Neural crest cell (in vitro differentiated cells): Measurements from ENCODE around the gene FANCC. TPM values are rescaled to one million over a fixed set of nuclear protein-coding genes. Genes with fewer than 3 reads are reported as not detected.
A peak's percentile ranks its signal among the peaks of the same experiment; 100 is the strongest.

Experiments
- DNase-seq: peaks from one replicate; pipeline ENCODE4 v3.0.0; 2021; ENCODE audit warnings: low read depth, mixed read lengths, low spot score
- H3K27ac Mint-ChIP-seq: one replicate; pipeline ENCODE4 v1.8.0; 2021; ENCODE audit warnings: mild to moderate bottlenecking, mixed read lengths; ENCODE audit not compliant: unreplicated experiment
- H3K27me3 Mint-ChIP-seq: 2 replicates; pipeline ENCODE4 v1.8.0; 2021; ENCODE audit warnings: low read depth, mild to moderate bottlenecking, mixed read lengths
- H3K36me3 Mint-ChIP-seq: 2 replicates; pipeline ENCODE4 v1.8.0; 2021; ENCODE audit warnings: low read depth, mild to moderate bottlenecking, mixed read lengths
- H3K4me1 Mint-ChIP-seq: 2 replicates; pipeline ENCODE4 v1.8.0; 2021; ENCODE audit warnings: mixed read lengths
- H3K4me3 Mint-ChIP-seq: one replicate; pipeline ENCODE4 v1.8.0; 2021; ENCODE audit warnings: mild to moderate bottlenecking, mixed read lengths
- H3K9me3 Mint-ChIP-seq: 2 replicates; pipeline ENCODE4 v1.8.0; 2021; ENCODE audit warnings: mixed read lengths
- total RNA-seq: library from RNA; stranded (reverse); gene quantifications from 2 replicates; pipeline ENCODE4 v1.2.1, GENCODE V29; 2021
- TF ChIP-seq, protein P1 (sequence below): fragments of 200-600 bp; sonication (generic); conservative IDR thresholded peaks from 2 replicates; pipeline ENCODE4 v1.5.0; 2021; ENCODE audit warnings: antibody characterized with exemption, mild to moderate bottlenecking

Gene FANCC
- total RNA-seq, 1 donor from 2014 or later, result 24.6 TPM

DNA sequence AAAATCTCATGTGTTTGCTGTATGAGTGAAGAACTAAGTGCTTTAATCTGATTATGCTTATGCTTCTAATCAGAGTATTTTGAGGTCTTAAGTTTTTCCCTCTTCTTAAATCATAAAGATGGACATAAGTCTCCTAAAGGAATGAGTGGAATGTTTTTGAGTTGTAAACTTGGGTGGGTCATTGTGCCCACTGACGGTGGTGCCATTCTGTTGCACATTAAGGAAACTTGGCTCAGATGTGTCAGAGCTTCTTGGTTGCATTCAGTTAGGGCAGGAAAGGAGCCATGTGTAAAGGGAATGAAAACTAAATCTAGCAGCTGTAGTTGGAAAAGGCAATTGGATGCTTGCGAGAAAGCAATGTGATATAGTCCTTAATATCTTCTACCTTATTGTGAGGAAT is 256.6 kb downstream of the FANCC start:
- Mint-ChIP-seq H3K4me3 (no peak overlapping the region), H3K36me3 (peaks cover 3% of the 10 kb centered on the region), H3K4me1 (peaks cover 40% of the 10 kb centered on the region), H3K27me3 (peaks cover 6% of the 10 kb centered on the region), H3K9me3 (no peaks in the 10 kb centered on the region), H3K27ac (no peak overlapping the region)
- DNase-seq, result no peak
- TF ChIP-seq, protein P1, sequence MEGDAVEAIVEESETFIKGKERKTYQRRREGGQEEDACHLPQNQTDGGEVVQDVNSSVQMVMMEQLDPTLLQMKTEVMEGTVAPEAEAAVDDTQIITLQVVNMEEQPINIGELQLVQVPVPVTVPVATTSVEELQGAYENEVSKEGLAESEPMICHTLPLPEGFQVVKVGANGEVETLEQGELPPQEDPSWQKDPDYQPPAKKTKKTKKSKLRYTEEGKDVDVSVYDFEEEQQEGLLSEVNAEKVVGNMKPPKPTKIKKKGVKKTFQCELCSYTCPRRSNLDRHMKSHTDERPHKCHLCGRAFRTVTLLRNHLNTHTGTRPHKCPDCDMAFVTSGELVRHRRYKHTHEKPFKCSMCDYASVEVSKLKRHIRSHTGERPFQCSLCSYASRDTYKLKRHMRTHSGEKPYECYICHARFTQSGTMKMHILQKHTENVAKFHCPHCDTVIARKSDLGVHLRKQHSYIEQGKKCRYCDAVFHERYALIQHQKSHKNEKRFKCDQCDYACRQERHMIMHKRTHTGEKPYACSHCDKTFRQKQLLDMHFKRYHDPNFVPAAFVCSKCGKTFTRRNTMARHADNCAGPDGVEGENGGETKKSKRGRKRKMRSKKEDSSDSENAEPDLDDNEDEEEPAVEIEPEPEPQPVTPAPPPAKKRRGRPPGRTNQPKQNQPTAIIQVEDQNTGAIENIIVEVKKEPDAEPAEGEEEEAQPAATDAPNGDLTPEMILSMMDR, result no peak

GRCh38 chr9:95060234-95060633 is 257.3 kb downstream of the FANCC start:
- no peaks in the 10 kb centered on the region for H3K9me3 Mint-ChIP-seq
- TF ChIP-seq, protein P1, result no peak
- peaks cover 7% of the 10 kb centered on the region for H3K27me3 Mint-ChIP-seq
- peaks cover 3% of the 10 kb centered on the region for H3K36me3 Mint-ChIP-seq
- no peak overlapping the region for H3K4me3 Mint-ChIP-seq
- peaks cover 47% of the 10 kb centered on the region for H3K4me1 Mint-ChIP-seq
- no peak overlapping the region for H3K27ac Mint-ChIP-seq
- DNase-seq, result no peak

GRCh38 chr9:95058795-95059386 is 258.6 kb downstream of the FANCC start:
- Mint-ChIP-seq H3K27ac (no peak overlapping the region), H3K4me3 (peak overlapping the region; percentile 60), H3K9me3 (no peaks in the 10 kb centered on the region), H3K4me1 (peaks cover 50% of the 10 kb centered on the region), H3K36me3 (peaks cover 3% of the 10 kb centered on the region), H3K27me3 (peaks cover 9% of the 10 kb centered on the region)
- no peak for DNase-seq
- TF ChIP-seq, protein P1, result no peak

- Mint-ChIP-seq H3K4me3 (peak overlapping the region; percentile 60), H3K27ac (peak overlapping the region; percentile 78)
- TF ChIP-seq, protein P1, result no peak
Measured at GRCh38 chr9:95058121-95058785, 259.3 kb downstream of the FANCC start.

GRCh38 chr9:95057101-95057500 is 260.4 kb downstream of the FANCC start:
- TF ChIP-seq, protein P1, result no peak
- Mint-ChIP-seq H3K4me1 (peaks cover 39% of the 10 kb centered on the region), H3K27me3 (peaks cover 12% of the 10 kb centered on the region), H3K36me3 (peaks cover 3% of the 10 kb centered on the region), H3K27ac (no peak overlapping the region), H3K9me3 (no peaks in the 10 kb centered on the region), H3K4me3 (no peak overlapping the region)
- DNase-seq, result no peak

More at GRCh38 chr9:95058121-95058785, 259.3 kb downstream of the FANCC start:
- no peak for DNase-seq
- Mint-ChIP-seq H3K9me3 (no peaks in the 10 kb centered on the region), H3K27me3 (peaks cover 9% of the 10 kb centered on the region), H3K4me1 (peaks cover 45% of the 10 kb centered on the region), H3K36me3 (peaks cover under 1% of the 10 kb centered on the region)
